Stimulated activated CD8-positive, alpha-beta memory T cell treated with anti-CD3 and anti-CD28 coated beads, Interleukin-15, amount 100 ng/mL, for 24 hours (primary cell): ENCODE data around the gene PPWD1.
A peak's percentile ranks its signal among the peaks of the same experiment; 100 is the strongest.
"Not testable (repeated sequence)": the region's sequence is repeated elsewhere in the genome, so short reads cannot be mapped to it uniquely, and the experiment has no call there.

Experiments
- DNase-seq: peaks from one replicate; pipeline ENCODE4 v3.0.0-alpha.2; 2020; ENCODE audit warnings: low read depth

The PPWD1 gene

DNA sequence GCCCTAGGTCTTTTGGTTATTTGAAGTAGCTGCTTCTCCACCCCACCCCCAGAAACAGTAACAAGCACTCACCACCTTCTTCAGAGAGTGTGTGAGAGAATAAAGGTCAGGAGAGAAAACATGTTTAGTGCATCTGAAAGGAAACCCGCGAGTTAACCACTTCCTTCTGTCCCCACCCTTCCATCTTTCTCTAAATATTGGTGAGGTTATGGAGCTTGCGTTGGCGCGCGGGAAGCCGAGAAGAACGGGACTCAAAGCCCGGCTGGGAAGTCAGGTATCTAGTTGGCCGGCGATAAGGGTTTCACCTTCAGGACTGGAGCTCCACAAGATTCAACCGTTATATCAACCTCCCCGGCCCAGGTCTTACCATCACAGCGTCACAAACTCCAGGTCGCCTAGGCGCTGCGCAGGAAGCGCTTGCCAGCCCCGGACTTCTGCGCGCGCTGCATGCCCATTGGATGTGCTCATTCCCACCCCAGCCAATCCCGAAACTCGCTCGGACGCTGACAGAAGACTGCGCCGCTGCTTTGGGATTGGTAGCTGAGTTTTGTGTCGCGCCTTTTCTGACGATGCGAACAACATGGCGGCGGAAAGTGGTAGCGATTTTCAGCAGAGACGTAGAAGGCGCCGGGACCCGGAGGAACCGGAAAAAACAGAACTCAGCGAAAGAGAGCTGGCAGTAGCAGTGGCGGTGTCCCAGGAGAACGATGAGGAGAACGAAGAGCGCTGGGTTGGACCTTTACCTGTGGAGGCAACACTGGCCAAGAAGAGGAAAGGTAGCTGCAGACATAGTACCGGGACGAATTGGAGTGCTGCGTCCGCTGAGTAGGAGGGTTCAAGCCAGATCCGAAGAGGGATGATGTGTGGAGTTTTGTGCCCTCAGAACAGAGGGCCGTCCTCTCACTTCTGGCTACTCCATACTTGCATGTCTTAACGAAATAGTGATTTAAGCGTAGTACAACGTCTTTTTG, at the start of gene PPWD1, which contains the start of gene CENPK:
Gene PPWD1, plus strand, starts transcription at position 566 of the 971 bp plus-strand sequence. Its CDS starts 15 bp downstream, at position 581.
Gene CENPK, minus strand, starts transcription at position 438 of the 971 bp plus-strand sequence. CDS start 8,261 bp downstream, outside the sequence.
- DNase-seq: peak; percentile 75

DNA sequence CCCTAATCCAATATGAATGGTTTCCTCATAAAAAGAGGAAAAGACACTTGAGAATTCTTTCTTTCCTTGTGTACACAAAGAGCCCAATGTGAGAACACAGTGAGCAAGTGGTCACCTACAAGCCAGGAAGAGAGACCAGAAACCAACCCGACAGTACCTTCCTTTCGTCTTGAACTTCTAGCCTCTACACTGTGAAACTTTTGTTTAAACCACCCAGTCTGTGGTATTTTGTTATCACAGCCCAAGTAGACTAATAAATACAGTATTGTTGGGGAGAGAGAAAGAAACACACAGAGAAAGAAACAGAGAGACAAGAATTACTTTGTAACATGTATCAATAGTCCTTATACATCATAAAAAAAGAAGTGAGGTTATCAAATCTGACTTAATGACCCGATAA, 37.4 kb upstream of the PPWD1 start:
- DNase-seq: no peak

DNA sequence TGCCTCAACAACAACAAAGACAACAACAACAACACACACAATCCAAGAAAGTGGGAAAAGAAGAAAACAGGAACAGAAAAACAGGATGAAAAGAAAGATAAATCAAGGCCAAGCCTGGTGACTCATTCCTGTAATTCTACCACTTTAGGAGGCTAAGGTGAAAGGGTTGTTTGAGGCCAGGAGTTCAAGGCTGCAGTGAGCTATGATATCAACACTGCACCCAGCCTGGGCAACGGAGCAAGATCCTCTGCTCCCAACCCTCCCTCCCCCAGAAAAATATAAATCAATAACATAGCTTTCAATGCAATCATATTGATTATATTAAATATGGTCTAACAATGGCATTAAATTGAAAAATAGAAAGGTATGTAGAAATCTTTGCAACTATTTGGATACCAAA, 32.2 kb upstream of the PPWD1 start:
- DNase-seq: no peak

DNA sequence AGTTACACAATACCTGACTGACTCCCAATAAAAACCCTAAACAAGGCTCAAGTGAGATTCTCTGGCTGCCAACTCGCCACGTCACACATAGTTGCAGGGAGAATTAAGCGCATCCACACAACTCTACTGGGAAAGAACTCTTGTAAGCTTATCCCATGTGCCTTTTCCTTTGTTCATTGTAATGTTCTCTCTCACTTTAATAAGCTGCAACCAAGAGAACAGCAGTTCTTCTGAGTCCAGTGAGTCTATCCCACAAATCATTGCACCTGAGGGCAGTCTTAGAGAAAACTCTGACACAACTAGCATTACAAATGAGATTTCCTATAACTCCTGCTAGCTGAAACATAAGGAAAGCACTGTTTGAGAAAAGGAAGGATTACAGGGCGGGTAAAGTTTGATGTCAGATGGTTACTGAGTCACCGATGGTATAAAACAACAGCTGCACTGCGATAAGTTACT, 27.5 kb upstream of the PPWD1 start:
- DNase-seq: no peak

DNA sequence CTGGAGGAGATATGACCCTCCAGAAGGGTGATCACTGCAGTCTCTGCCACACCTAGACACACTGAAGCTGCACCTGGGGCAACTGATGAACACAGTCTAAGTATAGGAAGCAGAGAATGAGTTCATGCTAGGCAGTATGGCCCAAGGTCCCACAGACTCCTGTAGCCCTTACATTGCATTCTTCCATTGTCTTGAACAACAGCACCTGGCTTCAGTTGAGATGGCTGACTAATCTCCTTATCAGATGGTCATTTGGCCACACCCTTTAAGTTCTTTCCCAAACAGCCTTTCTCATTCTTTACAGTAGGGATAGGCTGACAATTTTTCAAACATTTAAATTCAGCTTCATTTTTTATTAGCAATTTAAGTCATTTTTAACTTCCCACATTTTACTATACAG, 23.3 kb upstream of the PPWD1 start:
- no peak for DNase-seq

DNA sequence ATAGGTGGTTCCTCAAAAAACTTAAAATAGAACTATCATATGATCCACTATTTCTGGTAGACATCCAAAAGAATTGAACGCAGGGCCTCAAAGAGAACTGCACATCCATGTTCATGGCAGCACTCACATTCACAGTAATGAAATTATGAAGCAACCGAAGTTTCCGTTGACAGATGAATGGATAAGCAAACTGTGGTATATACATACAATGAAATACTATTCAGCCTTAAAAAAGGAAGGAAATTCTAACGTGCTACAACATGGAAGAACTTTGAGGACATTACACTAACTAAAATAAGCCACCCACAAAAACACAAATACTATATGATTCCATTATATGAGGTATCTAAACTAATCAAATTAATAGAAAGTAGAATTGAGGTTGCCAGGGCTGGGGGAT, 18.6 kb upstream of the PPWD1 start:
- no peak for DNase-seq

DNA sequence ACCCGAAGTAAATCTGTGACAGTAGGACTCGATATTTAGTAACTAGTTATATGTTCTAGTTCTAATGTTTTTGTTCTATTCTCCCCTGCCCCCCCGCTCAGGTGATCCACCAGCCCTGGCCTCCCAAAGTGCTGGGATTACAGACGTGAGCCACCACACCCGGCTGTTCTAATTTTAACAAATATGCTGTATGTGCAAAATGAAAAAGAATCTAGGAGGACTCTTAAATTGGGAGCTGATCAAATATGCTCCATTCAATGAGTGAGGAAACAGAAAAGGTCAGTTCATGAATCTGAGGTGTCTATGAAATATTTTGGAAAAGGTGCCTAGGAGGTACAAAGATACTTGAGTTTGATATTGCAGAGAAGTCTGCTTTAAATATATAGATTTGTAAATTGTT, 17.0 kb upstream of the PPWD1 start:
- DNase-seq: no peak

DNA sequence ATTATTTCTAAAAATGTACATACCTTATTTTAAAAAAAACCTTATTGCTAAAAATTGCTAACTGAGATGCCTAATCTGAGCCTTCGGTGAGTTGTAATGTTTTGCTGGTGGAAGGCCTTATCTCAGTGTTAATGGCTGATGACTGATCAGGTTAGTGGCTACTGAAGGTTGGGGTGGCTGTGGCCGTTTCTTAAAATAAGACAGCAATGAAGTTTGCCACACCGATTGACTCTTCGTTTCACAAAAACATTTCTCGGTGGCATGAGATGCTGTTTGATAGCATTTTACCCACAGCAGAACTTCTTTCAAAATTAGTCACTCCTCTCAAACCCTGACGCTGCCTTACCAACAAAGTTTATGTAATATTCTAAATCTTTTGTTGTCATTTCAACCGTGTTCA, 14.8 kb upstream of the PPWD1 start:
- DNase-seq: no peak

DNA sequence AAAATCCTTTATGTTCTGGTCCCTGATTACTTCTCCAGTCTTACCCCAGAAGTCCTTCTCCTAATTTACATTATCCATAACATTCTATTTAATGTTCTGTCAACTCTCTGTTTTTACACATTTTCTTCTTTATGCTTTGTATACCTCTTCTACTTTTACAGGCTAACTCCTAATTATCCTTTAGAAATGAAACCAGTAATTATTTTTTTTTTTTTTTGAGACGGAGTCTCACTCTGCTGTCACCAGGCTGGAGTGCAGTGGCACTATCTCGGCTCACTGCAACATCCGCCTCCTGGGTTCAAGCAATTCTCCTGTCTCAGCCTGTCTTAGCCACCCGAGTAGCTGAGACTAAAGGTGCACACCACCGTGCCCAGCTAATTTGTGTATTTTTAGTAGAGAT, 9.2 kb upstream of the PPWD1 start:
- DNase-seq: no peak

DNA sequence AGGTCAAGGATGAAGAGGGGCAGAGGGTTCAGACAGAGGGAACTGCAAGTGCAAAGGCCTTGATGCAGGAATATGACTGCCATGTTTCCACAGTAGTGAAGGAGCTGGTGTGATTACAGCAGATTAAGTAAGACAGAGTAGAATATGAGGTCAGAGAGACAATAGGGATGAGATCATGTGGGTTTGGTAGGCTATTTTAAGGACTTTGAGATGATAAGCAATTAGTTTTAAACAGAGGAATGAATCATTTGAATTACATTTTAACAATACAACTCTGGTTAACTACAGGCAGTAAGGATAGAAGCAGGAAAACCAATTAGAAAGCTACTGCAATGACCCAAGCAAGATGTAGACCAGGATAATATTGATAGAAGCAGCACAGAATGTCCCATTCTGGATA, 7.8 kb upstream of the PPWD1 start:
- no peak for DNase-seq

DNA sequence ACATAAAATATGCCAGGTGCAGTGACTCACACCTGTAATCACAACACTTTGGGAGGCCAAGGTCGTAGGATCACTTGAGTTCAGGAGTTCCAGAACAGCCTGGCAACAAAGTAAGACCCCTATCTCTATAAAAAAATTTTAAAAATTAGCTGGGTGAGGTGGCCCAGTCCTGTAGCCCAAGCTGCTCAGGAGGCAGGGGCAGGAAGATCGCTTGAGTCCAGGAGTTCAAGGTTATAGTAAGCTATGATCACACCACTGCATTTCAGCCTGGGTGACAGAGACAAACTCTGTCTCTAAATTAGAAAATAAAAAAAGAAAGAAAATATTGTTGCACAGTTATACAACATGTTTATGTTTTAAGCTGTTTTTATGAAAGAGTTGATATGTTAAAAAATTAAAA, 6.9 kb upstream of the PPWD1 start:
- no peak for DNase-seq

DNA sequence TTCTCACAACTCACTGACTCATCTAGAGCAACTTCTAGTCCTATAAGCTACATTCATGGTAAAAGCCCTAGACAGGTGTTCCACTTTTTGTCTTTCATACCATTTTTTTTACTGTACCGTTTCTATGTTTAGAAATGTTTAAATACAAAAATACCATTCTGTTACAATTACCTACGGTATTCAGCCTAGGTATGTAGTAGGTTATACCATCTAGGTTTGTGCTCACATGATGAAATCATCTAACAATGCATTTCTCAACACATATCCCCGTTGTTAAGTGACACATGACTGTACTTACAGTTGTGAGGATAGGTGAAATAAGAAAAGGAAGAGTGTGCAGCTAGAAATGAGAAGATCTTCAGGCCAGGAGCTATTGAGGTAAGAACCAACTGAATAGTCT, 6.4 kb upstream of the PPWD1 start:
- no peak for DNase-seq

DNA sequence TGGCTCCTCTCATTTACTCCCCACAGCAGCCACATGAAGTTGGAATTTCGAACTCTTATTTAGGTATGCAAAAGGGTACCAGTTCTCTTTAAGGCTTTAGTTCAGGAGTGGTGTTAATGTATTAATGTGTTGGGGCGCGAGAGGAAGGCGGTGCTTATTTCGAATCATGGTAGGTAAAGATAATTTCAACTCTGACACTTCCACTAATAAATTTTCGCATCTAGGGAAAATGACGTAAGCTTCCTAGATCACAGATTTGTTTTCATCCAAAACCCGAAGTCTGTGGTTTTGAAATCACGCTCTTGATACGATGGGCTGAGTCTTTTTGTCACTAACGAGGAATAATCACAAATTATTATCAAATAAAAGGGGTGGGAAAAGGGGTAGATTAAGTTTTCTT, 681 bp downstream of the PPWD1 start:
- DNase-seq: no peak

DNA sequence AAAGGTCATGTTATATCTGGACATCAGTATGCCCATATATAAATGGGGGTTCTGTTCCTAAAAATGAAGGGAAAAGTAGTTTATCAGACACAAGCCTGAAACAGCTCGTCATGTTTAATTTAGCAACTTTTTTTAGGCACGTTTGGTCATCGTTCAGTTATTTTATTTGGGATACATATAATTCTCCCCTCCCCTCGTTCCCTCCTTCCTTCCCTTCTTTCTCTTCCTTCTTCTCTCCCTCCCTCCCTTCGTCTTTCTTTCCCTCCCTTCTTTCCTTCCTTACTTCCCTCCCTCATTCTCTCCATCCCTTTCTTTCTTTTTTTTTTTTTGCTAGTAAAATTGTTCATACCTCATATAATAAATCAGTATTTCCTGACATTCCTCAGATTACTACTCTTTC, 3.4 kb downstream of the PPWD1 start:
- DNase-seq: no peak

DNA sequence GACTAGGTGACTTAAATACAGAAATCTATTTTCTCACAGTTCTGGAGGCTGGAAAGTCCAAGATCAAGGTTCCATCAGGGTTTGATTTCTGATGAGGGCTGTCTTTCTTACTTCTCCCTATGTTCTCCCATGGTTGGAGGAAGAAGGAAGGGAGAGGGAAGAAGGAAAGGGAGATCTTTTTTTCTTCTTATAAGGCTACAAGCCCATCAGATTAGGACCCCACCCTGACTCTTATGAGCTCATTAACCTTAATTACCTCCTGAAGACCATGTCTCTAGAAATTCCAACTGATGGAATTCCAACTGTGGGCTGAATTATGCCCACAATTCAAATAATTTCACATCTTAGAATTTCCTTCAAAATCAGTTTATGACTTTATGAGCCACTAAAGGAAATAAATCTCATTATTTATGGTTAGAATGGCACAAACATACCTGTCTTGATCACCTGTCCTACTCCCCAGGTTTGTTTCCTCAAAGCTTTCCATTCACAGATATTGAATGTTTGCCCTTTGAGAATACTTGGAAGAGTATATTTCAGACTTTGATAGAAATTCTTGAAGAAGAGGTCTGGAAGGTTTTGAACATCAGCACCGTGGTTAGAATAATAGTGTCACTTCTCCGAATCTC, 7.6 kb downstream of the PPWD1 start:
- DNase-seq: no peak

DNA sequence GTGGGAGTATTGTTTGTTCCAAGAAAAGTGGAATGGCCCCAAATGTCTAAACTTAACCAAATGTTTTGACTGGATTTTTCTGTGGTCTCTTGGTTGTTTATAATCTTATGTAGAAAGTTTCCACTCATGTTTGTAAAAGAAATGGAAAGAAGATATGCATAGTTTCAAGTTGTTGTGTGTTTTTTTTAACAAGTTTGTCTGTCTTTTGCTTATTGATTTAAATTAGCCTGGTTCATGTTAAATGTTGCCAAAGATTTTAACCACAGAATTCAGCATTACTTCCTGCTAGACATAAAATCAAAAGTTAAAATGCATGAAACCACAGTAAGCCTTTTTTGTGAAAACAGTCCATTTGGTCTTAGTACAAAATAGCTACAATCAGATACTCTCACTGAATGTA, 14.0 kb downstream of the PPWD1 start:
- no peak for DNase-seq

DNA sequence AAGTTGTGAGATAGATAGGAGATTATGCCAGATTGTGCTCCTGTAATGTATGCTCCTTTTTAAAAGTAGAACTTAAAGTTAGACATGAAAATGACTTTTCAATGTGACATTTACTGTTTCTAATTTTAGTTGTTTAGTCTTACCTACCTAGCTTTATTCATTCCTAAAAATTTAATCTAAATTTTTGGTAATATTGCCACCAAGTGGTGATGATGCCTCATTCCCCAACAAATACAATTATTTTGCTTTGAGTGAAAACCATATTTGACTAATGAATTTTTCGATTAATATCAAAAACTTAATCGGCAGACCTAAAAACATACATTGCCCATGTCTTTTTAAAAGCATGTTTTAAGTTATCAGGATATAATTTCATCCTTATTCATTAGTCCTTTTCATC, 25.6 kb downstream of the PPWD1 start:
- no peak for DNase-seq

DNA sequence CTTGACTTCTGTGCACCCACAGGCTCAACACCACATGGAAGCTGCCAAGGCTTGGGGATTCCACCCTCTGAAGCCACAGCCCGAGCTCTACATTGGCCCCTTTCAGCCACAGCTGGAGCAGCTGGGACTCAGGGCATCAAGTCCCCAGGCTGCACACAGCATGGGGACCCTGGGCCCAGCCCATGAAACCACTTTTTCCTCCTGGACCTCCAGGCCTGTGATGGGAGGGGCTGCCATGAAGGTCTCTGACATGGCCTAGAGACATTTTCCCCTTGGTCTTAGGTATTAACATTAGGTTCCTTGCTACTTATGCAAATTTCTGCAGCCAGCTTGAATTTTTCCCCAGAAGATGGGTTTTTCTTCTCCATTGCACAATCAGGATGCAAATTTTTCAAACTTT, 38.7 kb downstream of the PPWD1 start:
- DNase-seq: not testable (repeated sequence)

DNA sequence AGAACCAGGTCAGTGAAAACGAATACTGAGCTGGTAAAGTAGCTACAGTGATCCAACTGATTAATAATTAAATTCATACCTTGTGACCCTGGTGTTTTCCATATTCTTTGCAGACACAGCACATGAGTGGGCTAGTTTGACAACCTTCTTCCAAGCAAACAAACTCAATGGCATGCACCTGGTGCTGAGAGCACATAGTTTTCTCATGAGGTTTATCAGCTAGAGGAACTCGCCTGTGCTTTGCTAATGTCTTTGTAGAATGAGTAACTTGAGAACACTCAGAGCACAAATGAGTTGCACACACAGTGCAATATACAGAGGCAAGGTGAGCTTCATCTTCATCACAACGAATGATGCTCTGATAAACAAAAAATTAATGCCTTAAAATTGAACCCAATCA, 48.4 kb downstream of the PPWD1 start:
- DNase-seq: no peak

DNA sequence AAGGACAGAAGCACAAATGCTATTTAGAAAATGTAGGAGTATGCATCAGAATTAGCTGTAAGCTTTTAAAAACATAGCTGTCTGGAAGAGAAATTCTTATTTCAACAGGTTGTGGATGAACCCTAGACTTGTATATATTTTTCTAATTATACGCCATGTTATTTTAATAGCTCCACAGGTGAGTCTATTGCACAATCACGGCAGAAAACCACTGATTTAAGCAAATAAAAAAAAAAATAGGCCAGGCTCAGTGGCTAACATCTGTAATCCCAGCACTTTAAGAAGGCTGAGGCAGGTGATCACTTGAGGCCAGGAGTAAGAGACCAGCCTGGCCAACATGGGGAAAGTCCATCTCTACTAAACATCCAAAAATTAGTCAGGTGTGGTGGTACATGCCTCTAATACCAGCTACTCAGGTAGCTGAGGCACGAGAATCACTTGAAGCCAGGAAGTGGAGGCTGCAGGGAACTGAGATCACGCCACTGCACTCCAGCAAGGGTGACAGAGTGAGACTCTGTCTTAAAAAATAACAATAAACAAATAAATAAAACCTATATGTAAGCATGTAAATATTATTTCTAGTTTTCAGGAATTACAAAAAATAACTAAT, 49.3 kb downstream of the PPWD1 start:
- DNase-seq: no peak

DNA sequence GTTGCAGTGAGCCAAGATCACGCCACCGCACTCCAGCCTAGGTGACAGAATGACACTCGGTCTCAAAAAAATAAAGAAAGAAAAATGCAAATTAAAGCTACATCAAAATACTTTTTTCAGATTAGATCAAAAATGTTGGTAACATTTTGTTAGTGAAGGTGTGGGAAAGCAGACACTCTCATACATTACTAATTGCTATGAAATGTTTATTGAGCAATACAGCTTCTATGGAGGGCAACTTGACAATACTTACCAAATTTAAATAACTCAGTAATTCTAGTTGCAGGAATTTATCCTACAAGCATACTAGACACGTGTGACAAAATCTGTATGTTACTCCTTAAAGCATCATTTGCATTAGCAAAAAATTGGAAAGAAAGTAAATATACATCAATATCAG, 56.9 kb downstream of the PPWD1 start:
- DNase-seq: no peak

DNA sequence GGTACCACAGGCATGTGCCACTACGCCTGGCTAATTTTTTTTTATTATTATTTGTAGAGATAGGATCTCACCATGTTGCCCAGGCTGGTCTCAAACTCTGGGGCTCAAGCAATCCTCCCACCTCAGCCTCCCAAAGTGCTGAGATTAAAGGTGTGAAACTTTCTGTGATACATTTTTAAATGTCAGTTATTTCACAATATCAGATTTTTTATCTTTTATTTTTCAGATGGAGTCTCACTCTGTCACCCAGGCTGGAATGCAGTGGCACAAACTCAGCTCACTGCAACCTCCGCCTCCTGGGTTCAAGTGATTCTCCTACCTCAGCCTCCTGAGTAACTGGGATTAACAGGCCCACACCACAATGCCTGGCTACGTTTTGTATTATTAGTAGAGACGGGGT, 58.9 kb downstream of the PPWD1 start:
- DNase-seq: not testable (repeated sequence)

DNA sequence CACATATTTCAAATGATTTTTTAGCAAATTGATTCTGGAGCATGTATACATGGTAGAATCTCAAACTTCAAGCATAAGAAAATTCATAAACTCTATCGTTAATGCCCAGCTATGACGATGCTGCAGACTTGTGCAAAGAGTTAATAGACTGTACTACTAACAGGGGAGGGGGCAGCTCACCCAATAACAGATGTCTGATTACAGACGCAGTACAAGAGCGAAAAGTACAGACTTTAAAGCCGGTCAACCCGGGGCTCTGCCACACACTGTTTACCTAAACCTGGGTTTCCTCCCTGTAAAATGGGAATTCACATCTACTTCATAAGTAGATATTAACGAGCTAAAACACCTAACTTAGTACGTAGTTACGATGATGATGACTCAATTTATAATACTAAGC, 60.4 kb downstream of the PPWD1 start:
- DNase-seq: no peak
